ELR (cell line): ENCODE data around the gene PNPLA7.
A peak's percentile ranks its signal among the peaks of the same experiment; 100 is the strongest.

ENCODE experiments used
- DNase-seq: peaks from one replicate; pipeline ENCODE4 v3.0.0-alpha.2; 2015; ENCODE audit warnings: low read depth

Gene PNPLA7

GRCh38 chr9:137494104-137494544 lies 56.1 kb downstream of the PNPLA7 start:
- peak; percentile 22 for DNase-seq

- DNase-seq, result no peak
Observed at GRCh38 chr9:137493364-137494103, 56.7 kb downstream of the PNPLA7 start.

- peak; percentile 45 for DNase-seq
Observed at GRCh38 chr9:137492464-137493363, 57.5 kb downstream of the PNPLA7 start.

GRCh38 chr9:137491735-137492432 lies 58.3 kb downstream of the PNPLA7 start:
- no peak for DNase-seq

GRCh38 chr9:137490532-137491186 lies 59.5 kb downstream of the PNPLA7 start:
- DNase-seq, result no peak

- DNase-seq, result no peak
Observed at GRCh38 chr9:137488906-137489305, 61.3 kb downstream of the PNPLA7 start.

- DNase-seq, result no peak
Observed at GRCh38 chr9:137488327-137488653, 61.9 kb downstream of the PNPLA7 start.

- DNase-seq, result no peak
Observed at GRCh38 chr9:137487454-137488326, 62.5 kb downstream of the PNPLA7 start.

GRCh38 chr9:137486545-137487453 lies 63.4 kb downstream of the PNPLA7 start:
- no peak for DNase-seq

- DNase-seq, result no peak
Observed at GRCh38 chr9:137486141-137486490, 64.1 kb downstream of the PNPLA7 start.

GRCh38 chr9:137485343-137486140 lies 64.7 kb downstream of the PNPLA7 start:
- no peak for DNase-seq

- no peak for DNase-seq
Observed at GRCh38 chr9:137484551-137485315, 65.5 kb downstream of the PNPLA7 start.

GRCh38 chr9:137482094-137482781 lies 68.0 kb downstream of the PNPLA7 start:
- DNase-seq, result peak; percentile 86

GRCh38 chr9:137480686-137481683 lies 69.2 kb downstream of the PNPLA7 start:
- no peak for DNase-seq

GRCh38 chr9:137479892-137480685 lies 70.1 kb downstream of the PNPLA7 start:
- no peak for DNase-seq
